Measurements from ENCODE around the gene LEF1.

The LEF1 gene

DNA sequence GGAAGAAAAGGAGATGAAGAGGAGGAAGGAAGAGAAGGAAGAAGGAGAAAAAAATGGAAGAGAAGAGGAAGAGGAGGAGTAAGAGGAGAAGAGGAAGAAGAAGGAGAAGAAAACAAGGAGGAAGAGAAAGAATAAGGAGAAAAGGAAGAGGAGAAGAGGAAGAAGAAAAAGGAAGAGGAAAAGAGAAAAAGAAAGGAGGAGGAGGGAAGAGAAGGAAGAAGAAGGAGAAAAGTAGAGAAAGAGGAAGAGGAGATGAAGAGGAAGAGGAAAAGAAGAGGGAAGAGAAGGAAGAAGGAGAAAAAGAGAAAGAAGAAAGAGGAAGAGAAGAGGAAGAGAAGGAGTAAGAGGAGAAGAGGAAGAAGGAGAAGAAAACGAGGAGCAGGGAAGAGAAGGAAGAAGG, 11.8 kb upstream of the LEF1 start:
- no peak for TF ChIP-seq CTCF (IDR thresholded peaks at IDR 0.05; ENCODE audit: insufficient read depth, low read depth, low read length, missing control alignments)
- no peak overlapping the region for H3K4me3 ChIP-seq (ENCODE audit: low read depth, low read length)
- no peak for DNase-seq (ENCODE audit: low read depth)

DNA sequence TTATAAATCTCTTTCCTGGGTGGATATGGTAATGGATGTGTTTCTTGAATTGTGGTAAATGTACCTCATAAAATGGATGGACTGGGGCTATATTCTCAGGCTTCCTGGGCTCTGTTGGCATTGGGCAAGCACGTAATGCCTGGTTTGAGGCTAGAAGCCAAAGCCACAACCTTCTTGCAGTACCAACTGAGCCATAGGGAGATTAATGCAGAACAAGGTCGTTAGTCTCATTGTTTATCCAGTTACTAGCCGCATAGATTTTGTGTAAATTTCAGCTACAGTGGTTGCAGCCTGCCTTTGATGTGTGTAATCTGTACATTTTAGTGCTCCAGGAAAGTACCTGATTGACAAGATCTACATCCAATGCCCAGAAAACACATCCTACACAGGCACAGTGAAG, 7.2 kb upstream of the LEF1 start:
- no peak for TF ChIP-seq CTCF (IDR thresholded peaks at IDR 0.05; ENCODE audit: insufficient read depth, low read depth, low read length, missing control alignments)
- no peak overlapping the region for H3K4me3 ChIP-seq (ENCODE audit: low read depth, low read length)
- no peak for DNase-seq (ENCODE audit: low read depth)

GRCh38 chr4:108174856-108175255, 6.1 kb upstream of the LEF1 start:
- H3K4me3 ChIP-seq (ENCODE audit: low read depth, low read length), result no peak overlapping the region
- DNase-seq (ENCODE audit: low read depth), result no peak
- no peak for TF ChIP-seq CTCF (IDR thresholded peaks at IDR 0.05; ENCODE audit: insufficient read depth, low read depth, low read length, missing control alignments)

- DNase-seq (ENCODE audit: low read depth), result no peak
- peak overlapping the region; percentile 85 for H3K4me3 ChIP-seq (ENCODE audit: low read depth, low read length)
- TF ChIP-seq CTCF (IDR thresholded peaks at IDR 0.05; ENCODE audit: insufficient read depth, low read depth, low read length, missing control alignments), result no peak
These were observed 4.9 kb upstream of the LEF1 start for GRCh38 chr4:108173599-108174057.

GRCh38 chr4:108172753-108173598, 4.2 kb upstream of the LEF1 start:
- DNase-seq (ENCODE audit: low read depth), result peak; percentile 83
- peak overlapping the region; percentile 85 for H3K4me3 ChIP-seq (ENCODE audit: low read depth, low read length)
- no peak for TF ChIP-seq CTCF (IDR thresholded peaks at IDR 0.05; ENCODE audit: insufficient read depth, low read depth, low read length, missing control alignments)

DNA sequence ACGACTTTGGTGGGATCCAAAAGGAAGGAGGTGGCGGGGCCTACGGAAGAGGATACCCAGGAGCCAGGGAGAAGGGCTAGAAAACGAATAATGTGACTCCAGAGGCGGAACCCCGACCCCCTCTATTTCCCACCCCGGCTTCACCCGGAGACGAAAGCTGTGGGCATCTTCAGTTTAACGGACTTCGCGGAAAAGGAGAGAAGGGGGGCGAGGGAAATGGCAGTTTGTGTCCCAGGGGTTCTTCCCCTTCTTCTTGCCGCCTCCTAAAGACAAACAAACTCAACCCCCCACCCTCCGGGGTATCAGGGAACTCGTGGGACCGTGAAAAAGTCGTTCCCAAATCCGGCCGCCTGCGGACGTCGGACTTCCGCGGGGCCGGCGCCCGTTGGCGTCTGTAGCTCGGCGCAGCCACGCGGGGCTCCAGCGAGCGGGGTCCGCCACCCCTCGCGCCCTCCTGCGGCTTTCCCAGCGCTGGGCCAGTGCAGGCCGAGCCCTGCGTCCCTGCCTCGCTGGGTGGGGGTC, 3.6 kb upstream of the LEF1 start:
- TF ChIP-seq CTCF (IDR thresholded peaks at IDR 0.05; ENCODE audit: insufficient read depth, low read depth, low read length, missing control alignments), result peak; percentile 46
- H3K4me3 ChIP-seq (ENCODE audit: low read depth, low read length), result peak overlapping the region; percentile 85
- peak; percentile 72 for DNase-seq (ENCODE audit: low read depth)
